IgD-negative memory B cell (primary cell): ENCODE data around the gene ZNF544. TPM values are rescaled to one million over a fixed set of nuclear protein-coding genes. Genes with fewer than 3 reads are reported as not detected.
"Not testable (repeated sequence)": the region's sequence is repeated elsewhere in the genome, so short reads cannot be mapped to it uniquely, and the experiment has no call there.

ENCODE experiments used
- H3K27ac Mint-ChIP-seq, 3 donors: one replicate each; pipeline ENCODE4 v1.8.0; 2020 to 2022; ENCODE audit warnings: mild to moderate bottlenecking in 3 of 3, mixed read lengths in 3 of 3, moderate library complexity in 1 of 3
- H3K27me3 Mint-ChIP-seq: one replicate; pipeline ENCODE4 v1.8.0; 2021; ENCODE audit warnings: mixed read lengths
- H3K36me3 Mint-ChIP-seq: one replicate; pipeline ENCODE4 v1.8.0; 2020; ENCODE audit warnings: mild to moderate bottlenecking, mixed read lengths
- H3K4me1 Mint-ChIP-seq, 3 donors: one replicate each; pipeline ENCODE4 v1.8.0; 2020 to 2022; ENCODE audit warnings: mixed read lengths in 3 of 3, mild to moderate bottlenecking in 1 of 3
- H3K4me3 Mint-ChIP-seq, 4 donors: one replicate each; pipeline ENCODE4 v1.8.0; 2020 to 2022; ENCODE audit warnings: mild to moderate bottlenecking in 4 of 4, mixed read lengths in 4 of 4, moderate library complexity in 3 of 4
- H3K9me3 Mint-ChIP-seq, 3 donors: one replicate each; pipeline ENCODE4 v1.8.0; 2020 to 2021; ENCODE audit warnings: mixed read lengths in 3 of 3, mild to moderate bottlenecking in 1 of 3
- polyA plus RNA-seq: library from polyadenylated mRNA; unstranded; fragments of 300-500 nt; fragmentation: Illumina TruSeq; gene quantifications from one replicate; pipeline ENCODE4 v1.2.3, GENCODE V29; 2021

The ZNF544 gene
- polyA plus RNA-seq, 1 donor from 2014 or later: 32.4 TPM

DNA sequence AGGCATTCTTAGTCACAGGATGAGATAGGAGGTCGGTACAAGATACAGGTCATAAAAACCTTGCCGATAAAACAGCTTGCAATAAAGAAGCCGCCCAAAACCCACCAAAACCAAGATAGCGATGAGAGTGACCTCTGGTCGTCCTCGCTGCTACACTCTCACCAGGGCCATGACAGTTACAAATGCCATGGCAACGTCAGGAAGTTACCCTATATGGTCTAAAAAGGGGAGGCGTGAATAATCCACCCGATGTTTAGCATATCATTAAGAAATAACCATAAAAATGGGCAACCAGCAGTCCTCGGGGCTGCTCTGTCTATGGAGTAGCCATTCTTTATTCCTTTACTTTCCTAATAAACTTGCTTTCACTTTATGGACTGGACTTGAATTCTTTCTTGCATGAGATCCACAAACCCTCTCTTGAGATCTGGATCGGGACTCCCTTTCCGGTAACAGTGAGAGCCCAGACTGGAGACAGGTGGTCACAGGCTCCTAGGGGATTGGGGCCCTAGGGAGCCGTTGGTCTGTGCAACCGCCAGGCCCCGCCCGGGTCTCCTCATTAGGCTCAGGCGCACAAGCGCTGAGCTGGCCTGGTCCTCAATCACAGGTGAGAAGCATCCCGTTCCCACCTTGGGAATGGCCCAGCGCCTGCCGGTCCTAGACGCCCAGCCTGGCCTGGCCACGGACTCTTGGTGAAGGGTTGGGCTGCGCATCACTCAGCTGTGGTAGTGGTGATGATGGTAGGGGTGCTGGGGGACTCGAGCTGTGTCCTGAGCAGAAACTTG is 10.9 kb upstream of the ZNF544 start:
- Mint-ChIP-seq H3K4me1 (peaks cover 0 to 2% (median 0%) of the 10 kb centered on the region in 3 donors), H3K9me3 (peaks cover 6 to 30% (median 24%) of the 10 kb centered on the region in 3 donors), H3K27me3 (peaks cover 5% of the 10 kb centered on the region), H3K36me3 (peaks cover 4% of the 10 kb centered on the region), H3K4me3 (peak overlapping the region in 1 of 4 donors; percentile 28), H3K27ac (no peak overlapping the region)

DNA sequence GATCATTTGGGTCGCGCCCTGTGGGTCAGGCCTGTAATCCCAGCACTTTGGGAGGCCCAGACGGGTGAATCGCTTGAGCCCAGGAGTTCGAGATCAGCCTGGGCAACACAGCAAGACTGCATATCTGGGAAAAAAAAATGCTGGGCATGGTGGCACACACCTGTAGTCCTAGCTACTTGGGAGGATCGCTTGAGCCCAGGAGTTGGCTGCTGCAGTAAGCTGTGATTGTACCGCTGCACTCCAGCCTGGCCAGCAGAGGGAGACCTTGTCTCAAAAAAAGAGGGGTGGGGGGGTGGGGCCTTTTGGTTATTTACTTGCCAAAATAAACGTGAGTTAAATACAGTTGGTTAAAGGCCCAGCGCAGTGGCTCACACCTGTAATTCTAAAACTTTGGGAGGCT is 9.8 kb upstream of the ZNF544 start:
- peaks cover 5% of the 10 kb centered on the region for H3K27me3 Mint-ChIP-seq
- no peak overlapping the region for H3K4me3 Mint-ChIP-seq
- peaks cover 4 to 25% (median 20%) of the 10 kb centered on the region in 3 donors for H3K9me3 Mint-ChIP-seq
- peaks cover 0 to 2% (median 0%) of the 10 kb centered on the region in 3 donors for H3K4me1 Mint-ChIP-seq
- H3K36me3 Mint-ChIP-seq: peaks cover 3% of the 10 kb centered on the region
- H3K27ac Mint-ChIP-seq: no peak overlapping the region

- Mint-ChIP-seq H3K4me1 (peaks cover 5 to 23% (median 17%) of the 10 kb centered on the region in 3 donors), H3K9me3 (peaks cover 11 to 23% (median 21%) of the 10 kb centered on the region in 3 donors), H3K36me3 (peaks cover 28% of the 10 kb centered on the region), H3K27me3 (no peaks in the 10 kb centered on the region), H3K27ac (peak overlapping the region; percentile 44 to 95 (median 59)), H3K4me3 (peak overlapping the region; percentile 94 to 97 (median 96))
Measured at GRCh38 chr19:58227964-58228584, 640 bp upstream of the ZNF544 start.

DNA sequence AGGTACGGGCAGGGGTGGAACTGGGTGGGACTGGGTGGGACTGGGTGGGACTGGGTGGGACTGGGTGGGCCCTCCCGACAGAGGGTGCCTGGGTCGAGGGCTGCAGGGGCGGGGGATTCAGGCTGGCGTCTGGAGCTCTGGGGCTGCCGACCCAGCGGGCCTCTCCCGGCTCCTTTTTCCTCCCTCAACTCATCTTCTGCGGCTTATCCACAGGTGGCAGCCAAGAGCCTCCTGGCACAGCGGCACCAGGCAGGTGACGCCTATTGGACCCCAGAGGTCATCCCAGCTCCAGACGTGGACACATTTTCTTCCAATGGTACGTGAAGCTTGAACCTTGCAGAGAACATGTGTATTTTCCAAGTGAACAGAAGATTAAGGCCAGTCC is 533 bp downstream of the ZNF544 start:
- Mint-ChIP-seq H3K4me1 (peaks cover 5 to 25% (median 17%) of the 10 kb centered on the region in 3 donors), H3K27ac (peak overlapping the region in 1 of 3 donors; percentile 59), H3K36me3 (peaks cover 38% of the 10 kb centered on the region), H3K27me3 (no peaks in the 10 kb centered on the region), H3K9me3 (peaks cover 13 to 33% (median 18%) of the 10 kb centered on the region in 3 donors), H3K4me3 (peak overlapping the region; percentile 65 to 97 (median 94))

DNA sequence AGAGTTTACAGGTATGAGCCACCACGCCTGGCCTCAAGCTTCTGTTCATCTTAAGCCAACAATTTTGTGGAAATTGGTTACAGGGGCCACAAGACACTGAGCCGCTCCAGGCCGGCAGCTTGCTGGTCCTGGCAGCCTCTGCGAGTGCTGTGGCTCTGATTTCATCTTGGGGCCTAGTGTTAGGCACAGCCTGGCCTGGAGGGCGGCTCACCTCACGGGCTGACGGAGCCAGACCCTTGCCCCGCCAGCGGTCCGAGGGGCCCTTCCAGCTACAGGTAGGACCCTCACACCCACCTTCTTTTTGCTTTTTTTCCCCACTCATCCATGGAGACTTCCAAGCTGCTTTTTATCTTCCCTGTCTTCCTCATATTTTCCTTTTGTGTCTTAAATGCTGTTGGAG is 8.6 kb downstream of the ZNF544 start:
- Mint-ChIP-seq H3K4me1 (peaks cover 0 to 4% (median 0%) of the 10 kb centered on the region in 3 donors), H3K27me3 (no peaks in the 10 kb centered on the region), H3K4me3 (no peak overlapping the region), H3K9me3 (peaks cover 11 to 32% (median 31%) of the 10 kb centered on the region in 3 donors), H3K36me3 (peaks cover 52% of the 10 kb centered on the region), H3K27ac (no peak overlapping the region)

DNA sequence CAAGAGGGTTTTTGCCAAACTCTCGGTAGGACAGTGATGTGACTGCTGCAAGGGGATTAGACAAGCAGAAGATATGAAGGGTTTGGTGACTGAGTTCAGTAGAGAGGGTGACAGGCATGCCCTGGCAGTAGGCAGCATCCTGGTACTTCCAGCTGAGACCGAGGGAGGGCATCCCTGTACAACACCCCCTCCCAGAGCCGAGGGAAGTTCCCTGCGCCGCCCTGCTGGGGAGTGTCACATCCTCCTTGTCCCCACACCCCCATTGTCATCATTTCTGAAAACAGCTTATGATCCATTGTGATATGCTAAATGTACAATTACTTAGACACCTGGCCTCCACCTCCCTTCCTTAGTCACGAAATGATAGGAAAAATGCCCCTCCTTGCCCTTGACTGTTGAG is 14.6 kb downstream of the ZNF544 start:
- H3K9me3 Mint-ChIP-seq: peaks cover 12 to 38% (median 27%) of the 10 kb centered on the region in 3 donors
- H3K4me1 Mint-ChIP-seq: peaks cover 0 to 2% (median 0%) of the 10 kb centered on the region in 3 donors
- peak overlapping the region in 1 of 4 donors; percentile 9 for H3K4me3 Mint-ChIP-seq
- H3K27ac Mint-ChIP-seq: no peak overlapping the region
- H3K36me3 Mint-ChIP-seq: peaks cover 57% of the 10 kb centered on the region
- no peaks in the 10 kb centered on the region for H3K27me3 Mint-ChIP-seq

DNA sequence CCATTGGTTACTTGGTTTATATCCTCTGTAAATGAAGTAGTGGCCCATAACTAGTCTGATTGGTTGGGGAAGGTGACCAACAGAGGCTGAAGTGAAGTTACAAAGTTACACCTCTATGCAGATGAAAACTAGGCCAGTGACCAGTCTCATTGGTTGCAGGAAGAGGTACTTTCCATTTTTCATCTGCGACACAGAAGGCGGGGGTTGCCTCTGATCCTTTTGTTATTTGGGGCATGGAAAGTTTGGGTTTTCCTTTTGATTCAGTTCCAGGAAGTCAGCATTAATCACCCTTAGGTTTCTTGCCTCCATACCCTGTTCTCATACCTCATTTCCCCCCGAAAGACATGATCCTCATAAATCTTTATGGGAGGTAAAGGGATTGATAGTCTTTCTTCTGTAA is 20.2 kb downstream of the ZNF544 start:
- peaks cover 13 to 36% (median 26%) of the 10 kb centered on the region in 3 donors for H3K9me3 Mint-ChIP-seq

GRCh38 chr19:58252102-58252685 is 23.5 kb downstream of the ZNF544 start:
- peaks cover 14 to 41% (median 36%) of the 10 kb centered on the region in 3 donors for H3K9me3 Mint-ChIP-seq

More for the DNA sequence above, 20.2 kb downstream of the ZNF544 start:
- no peaks in the 10 kb centered on the region for H3K27me3 Mint-ChIP-seq
- H3K36me3 Mint-ChIP-seq: peaks cover 67% of the 10 kb centered on the region
- peaks cover 0 to 2% (median 0%) of the 10 kb centered on the region in 3 donors for H3K4me1 Mint-ChIP-seq
- H3K4me3 Mint-ChIP-seq: no peak overlapping the region
- no peak overlapping the region for H3K27ac Mint-ChIP-seq

GRCh38 chr19:58258259-58258658 is 29.5 kb downstream of the ZNF544 start:
- peaks cover 15 to 46% (median 29%) of the 10 kb centered on the region in 3 donors for H3K9me3 Mint-ChIP-seq
- peaks cover 42% of the 10 kb centered on the region for H3K36me3 Mint-ChIP-seq
- H3K27me3 Mint-ChIP-seq, H3K4me1 Mint-ChIP-seq, H3K4me3 Mint-ChIP-seq, H3K27ac Mint-ChIP-seq: not testable (repeated sequence)

More at GRCh38 chr19:58252102-58252685, 23.5 kb downstream of the ZNF544 start:
- H3K27ac Mint-ChIP-seq: peak overlapping the region in 1 of 3 donors; percentile 24
- H3K27me3 Mint-ChIP-seq: no peaks in the 10 kb centered on the region
- H3K4me1 Mint-ChIP-seq: peaks cover 0 to 2% (median 0%) of the 10 kb centered on the region in 3 donors
- H3K4me3 Mint-ChIP-seq: peak overlapping the region in 1 of 4 donors; percentile 0
- H3K36me3 Mint-ChIP-seq: peaks cover 62% of the 10 kb centered on the region

GRCh38 chr19:58261600-58261967 is 32.9 kb downstream of the ZNF544 start:
- Mint-ChIP-seq H3K4me3 (no peak overlapping the region), H3K27ac (no peak overlapping the region), H3K9me3 (peaks cover 11 to 34% (median 15%) of the 10 kb centered on the region in 3 donors), H3K4me1 (no peaks in the 10 kb centered on the region), H3K36me3 (peaks cover 23% of the 10 kb centered on the region), H3K27me3 (no peaks in the 10 kb centered on the region)

GRCh38 chr19:58261968-58262921 is 33.5 kb downstream of the ZNF544 start:
- no peaks in the 10 kb centered on the region for H3K27me3 Mint-ChIP-seq
- H3K4me1 Mint-ChIP-seq: no peaks in the 10 kb centered on the region
- H3K9me3 Mint-ChIP-seq: peaks cover 11 to 33% (median 17%) of the 10 kb centered on the region in 3 donors
- H3K4me3 Mint-ChIP-seq: no peak overlapping the region
- no peak overlapping the region for H3K27ac Mint-ChIP-seq
- H3K36me3 Mint-ChIP-seq: peaks cover 22% of the 10 kb centered on the region

DNA sequence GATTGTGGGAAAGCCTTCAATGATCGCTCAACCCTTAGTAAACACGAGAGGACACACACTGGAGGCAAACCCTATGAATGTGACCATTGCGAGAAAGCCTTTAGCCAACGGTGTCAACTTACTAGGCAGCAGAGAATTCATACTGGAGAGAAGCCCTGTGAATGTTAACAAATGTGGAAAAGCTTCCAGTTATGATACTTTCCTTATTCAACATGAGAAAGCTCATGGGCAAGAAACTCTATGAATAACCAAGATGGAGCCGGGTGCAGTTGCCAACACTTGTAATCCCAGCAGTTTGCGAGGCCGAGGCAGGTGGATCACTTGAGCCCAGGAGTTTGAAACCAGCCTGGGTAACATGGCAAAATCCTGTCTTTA is 34.2 kb downstream of the ZNF544 start:
- Mint-ChIP-seq H3K4me3 (peak overlapping the region in 1 of 4 donors; percentile 60), H3K9me3 (peaks cover 6 to 28% (median 11%) of the 10 kb centered on the region in 3 donors), H3K27ac (peak overlapping the region in 1 of 3 donors; percentile 47), H3K4me1 (no peaks in the 10 kb centered on the region), H3K36me3 (peaks cover 15% of the 10 kb centered on the region), H3K27me3 (no peaks in the 10 kb centered on the region)

GRCh38 chr19:58265100-58265499 is 36.4 kb downstream of the ZNF544 start:
- H3K4me3 Mint-ChIP-seq: no peak overlapping the region
- peaks cover 0 to 1% (median 0%) of the 10 kb centered on the region in 3 donors for H3K4me1 Mint-ChIP-seq
- H3K9me3 Mint-ChIP-seq: peaks cover 0 to 24% (median 9%) of the 10 kb centered on the region in 3 donors
- H3K27me3 Mint-ChIP-seq: no peaks in the 10 kb centered on the region
- peaks cover 9% of the 10 kb centered on the region for H3K36me3 Mint-ChIP-seq
- no peak overlapping the region for H3K27ac Mint-ChIP-seq

- Mint-ChIP-seq H3K4me3 (no peak overlapping the region), H3K9me3 (peaks cover 2 to 21% (median 9%) of the 10 kb centered on the region in 3 donors), H3K36me3 (peaks cover 14% of the 10 kb centered on the region)
Measured at GRCh38 chr19:58268344-58268743, 39.6 kb downstream of the ZNF544 start.

More at GRCh38 chr19:58268344-58268743, 39.6 kb downstream of the ZNF544 start:
- Mint-ChIP-seq H3K27me3 (no peaks in the 10 kb centered on the region), H3K4me1 (peaks cover 0 to 1% (median 0%) of the 10 kb centered on the region in 3 donors), H3K27ac (no peak overlapping the region)
